NB4 (cell line): Measurements from ENCODE around the gene DYTN.

Source experiments
- DNase-seq: peaks from one replicate; pipeline ENCODE4 v3.0.0; 2010; ENCODE audit warnings: low read depth
- H3K4me3 ChIP-seq: one replicate; pipeline ENCODE4 v1.5.1; 2011; ENCODE audit warnings: mild to moderate bottlenecking, low read depth, low read length, moderate library complexity
- CTCF ChIP-seq: IDR thresholded peaks from one replicate; pipeline ENCODE4 v1.5.1; 2012; ENCODE audit warnings: low read depth, low read length
- MAX ChIP-seq: IDR thresholded peaks from 2 replicates; pipeline ENCODE4 v1.6.1; 2011; ENCODE audit warnings: low read depth, low read length
- MYC ChIP-seq: IDR thresholded peaks from 2 replicates; pipeline ENCODE4 v1.6.1; 2011; ENCODE audit warnings: low read depth, low read length
- POLR2A ChIP-seq: IDR thresholded peaks from 2 replicates; pipeline ENCODE4 v1.6.1; 2011; ENCODE audit warnings: mild to moderate bottlenecking; ENCODE audit not compliant: insufficient read length; ENCODE audit errors: extremely low read depth

DYTN gene

DNA sequence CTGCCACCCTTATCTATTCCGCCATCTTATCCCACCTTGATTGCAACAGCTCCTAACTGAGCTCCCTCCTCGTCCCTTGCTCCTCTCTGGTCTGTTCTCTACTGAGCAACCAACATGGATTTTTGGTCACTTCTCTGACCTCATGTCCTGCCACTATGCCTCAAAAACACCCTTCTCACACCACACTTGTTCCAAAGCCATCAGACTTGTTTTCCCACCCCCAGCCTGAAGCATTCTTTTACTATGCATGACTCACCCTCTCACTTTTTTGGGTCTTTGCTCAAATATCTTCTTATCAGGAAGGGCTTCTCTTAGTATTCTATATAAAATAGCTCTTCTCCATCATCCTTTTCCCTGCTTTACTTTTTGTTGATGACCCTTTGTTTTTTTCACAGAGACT is 78.6 kb downstream of the DYTN start:
- TF ChIP-seq POLR2A, result no peak
- TF ChIP-seq CTCF, result no peak
- TF ChIP-seq MAX, result no peak
- no peak for TF ChIP-seq MYC
- no peak for DNase-seq
- no peak overlapping the region for H3K4me3 ChIP-seq

GRCh38 chr2:206635015-206635414 is 83.2 kb downstream of the DYTN start:
- DNase-seq, result no peak
- H3K4me3 ChIP-seq, result no peak overlapping the region
- TF ChIP-seq MYC, result no peak
- no peak for TF ChIP-seq POLR2A
- TF ChIP-seq CTCF, result no peak
- no peak for TF ChIP-seq MAX

DNA sequence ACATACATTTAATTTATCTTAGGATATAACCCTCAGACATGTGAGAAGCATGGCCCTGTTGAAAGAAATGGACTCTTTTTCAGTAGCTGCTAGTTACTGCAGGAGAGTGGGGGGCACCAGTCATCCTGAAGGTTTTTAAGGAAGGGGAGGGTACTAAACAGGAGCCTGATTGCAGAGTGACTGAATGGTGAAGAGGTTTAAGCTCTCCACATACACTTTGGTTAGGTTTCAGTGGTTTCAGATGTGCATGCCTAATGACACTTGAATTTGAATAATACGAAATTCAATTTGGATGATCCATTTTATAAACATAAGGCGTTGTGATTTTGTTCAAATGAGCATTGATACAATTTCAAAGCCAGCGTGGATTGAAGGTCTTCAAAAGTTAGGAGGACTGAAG is 86.9 kb downstream of the DYTN start:
- TF ChIP-seq POLR2A (no peak), MAX (no peak), MYC (no peak), CTCF (no peak)

DNA sequence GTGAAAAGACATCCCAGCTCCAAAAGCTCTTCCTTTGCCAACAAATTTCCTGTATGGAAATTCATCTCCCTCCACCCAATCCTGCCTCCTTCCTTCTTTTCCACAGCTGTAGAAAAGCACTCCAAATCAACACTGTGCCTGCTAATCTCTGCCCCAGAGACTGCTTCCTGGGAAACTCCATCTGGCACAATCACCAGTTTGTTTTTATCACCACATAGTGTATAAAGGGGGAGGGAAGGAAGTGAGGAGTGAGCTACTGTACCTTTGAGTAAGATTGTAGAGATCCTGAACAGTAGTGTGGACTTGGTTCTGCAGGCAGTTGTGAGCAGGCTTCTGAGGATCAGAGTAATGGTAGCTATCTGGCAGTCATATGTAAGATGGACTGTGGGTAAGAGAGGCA is 90.6 kb downstream of the DYTN start:
- no peak for DNase-seq
- no peak for TF ChIP-seq CTCF
- no peak for TF ChIP-seq MYC
- no peak for TF ChIP-seq POLR2A
- TF ChIP-seq MAX, result no peak
- no peak overlapping the region for H3K4me3 ChIP-seq

More for the DNA sequence above, 86.9 kb downstream of the DYTN start:
- no peak for DNase-seq
- H3K4me3 ChIP-seq, result no peak overlapping the region

GRCh38 chr2:206626108-206626507 is 92.1 kb downstream of the DYTN start:
- no peak overlapping the region for H3K4me3 ChIP-seq
- TF ChIP-seq POLR2A (no peak), MAX (no peak), CTCF (no peak), MYC (no peak)
- DNase-seq, result no peak

- no peak overlapping the region for H3K4me3 ChIP-seq
- no peak for TF ChIP-seq CTCF
- TF ChIP-seq POLR2A, result no peak
- no peak for TF ChIP-seq MAX
- no peak for TF ChIP-seq MYC
- no peak for DNase-seq
These were observed 99.2 kb downstream of the DYTN start for GRCh38 chr2:206619011-206619410.
